ENCODE results near the gene USP6. TPM values are rescaled to one million over a fixed set of nuclear protein-coding genes. Genes with fewer than 3 reads are reported as not detected.

Gene USP6
- total RNA-seq, 1 donor from 2014 or later: 0.92 TPM

DNA sequence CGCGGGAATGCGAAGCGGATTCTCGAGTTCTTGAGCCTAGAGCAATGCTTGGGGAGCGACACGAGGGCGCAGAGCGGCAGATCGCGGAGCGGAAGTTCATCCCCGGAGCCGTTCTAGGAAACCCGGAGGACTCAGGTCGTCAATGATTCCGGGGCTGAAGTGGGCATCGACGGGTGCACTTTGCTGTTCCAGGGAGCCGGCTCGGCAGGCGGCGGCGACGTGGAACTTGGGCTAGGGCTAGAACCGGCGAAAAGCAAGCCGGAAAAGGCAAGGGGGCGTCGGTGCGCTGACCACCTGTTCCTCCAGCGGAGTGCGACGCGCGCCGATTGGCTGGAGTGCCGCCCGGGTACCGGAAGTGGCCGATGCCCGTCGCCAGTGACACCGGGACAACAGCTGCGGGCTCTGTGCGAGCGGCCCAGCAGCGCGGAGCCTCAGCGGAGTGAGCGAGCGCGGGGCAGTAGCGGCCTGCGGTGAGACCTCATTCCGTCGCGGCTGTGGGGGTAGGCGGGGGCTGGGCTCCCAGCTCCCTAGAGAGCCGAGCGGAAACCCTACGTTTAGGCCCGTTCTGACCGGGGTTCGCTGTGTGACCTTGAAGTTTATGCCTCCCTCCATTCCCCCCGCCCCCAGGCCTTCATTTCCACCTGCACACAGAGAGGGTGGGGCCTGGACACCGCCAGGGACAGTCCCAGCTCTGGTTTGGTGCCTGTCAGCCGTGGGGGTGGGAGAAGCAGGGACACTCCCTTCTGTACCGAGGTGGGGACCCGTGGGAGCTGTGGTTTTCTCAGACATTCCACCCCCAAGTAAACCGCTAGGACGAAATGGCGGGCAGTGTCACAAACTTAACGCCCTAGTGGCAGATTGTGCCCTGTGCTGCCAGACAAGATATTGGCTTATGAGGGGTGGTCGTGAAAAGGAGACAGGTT is 37.5 kb upstream of the USP6 start, which contains the start of gene ZFP3:
Gene ZFP3 (plus strand): TSS at position 362 of the 923 bp plus-strand sequence. CDS start 13,038 bp downstream, outside the sequence.
- H3K36me3 ChIP-seq (ENCODE audit: control insufficient read depth, insufficient read depth, low read length): no peaks in the 10 kb centered on the region
- DNase-seq (ENCODE audit: low read depth): peak; percentile 51
- no peaks in the 10 kb centered on the region for H3K27me3 ChIP-seq (ENCODE audit: control insufficient read depth, insufficient read depth, low read length)
- H3K4me3 ChIP-seq (ENCODE audit: low read depth, low read length): peak within 1 kb of the TSS; percentile 48
- TF ChIP-seq CTCF (IDR thresholded peaks at IDR 0.05; ENCODE audit: insufficient read depth, low read length, poor library complexity, severe bottlenecking): no peak

GRCh38 chr17:5080591-5080990 is 35.2 kb upstream of the USP6 start:
- Histone ChIP-seq H3K27me3 (ENCODE audit: control insufficient read depth, insufficient read depth, low read length) (no peaks in the 10 kb centered on the region), H3K4me3 (ENCODE audit: low read depth, low read length) (no peak overlapping the region), H3K36me3 (ENCODE audit: control insufficient read depth, insufficient read depth, low read length) (no peaks in the 10 kb centered on the region)
- no peak for DNase-seq (ENCODE audit: low read depth)
- TF ChIP-seq CTCF (IDR thresholded peaks at IDR 0.05; ENCODE audit: insufficient read depth, low read length, poor library complexity, severe bottlenecking): no peak

- DNase-seq (ENCODE audit: low read depth): no peak
- H3K4me3 ChIP-seq (ENCODE audit: low read depth, low read length): no peak overlapping the region
- no peaks in the 10 kb centered on the region for H3K36me3 ChIP-seq (ENCODE audit: control insufficient read depth, insufficient read depth, low read length)
- no peak for TF ChIP-seq CTCF (IDR thresholded peaks at IDR 0.05; ENCODE audit: insufficient read depth, low read length, poor library complexity, severe bottlenecking)
- H3K27me3 ChIP-seq (ENCODE audit: control insufficient read depth, insufficient read depth, low read length): peaks cover 6% of the 10 kb centered on the region
Observed at GRCh38 chr17:5092218-5093010, 23.4 kb upstream of the USP6 start.

DNA sequence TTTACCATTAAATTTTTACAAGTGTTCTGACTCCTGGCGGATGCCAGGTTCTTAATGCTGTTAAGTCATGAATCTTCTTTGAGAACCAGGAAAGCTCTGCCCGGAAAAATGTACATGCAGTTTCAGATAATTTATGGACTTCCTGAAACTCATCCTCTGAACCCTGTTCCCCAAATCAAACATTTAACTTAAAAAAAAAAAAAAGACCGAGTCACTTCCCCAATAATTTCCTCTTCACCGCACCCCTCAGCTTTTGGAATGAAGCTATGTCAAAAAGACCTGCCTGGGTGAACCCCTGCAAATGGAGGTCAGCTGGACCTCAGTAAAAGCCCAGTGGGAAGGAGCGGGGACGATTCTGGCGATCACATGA is 19.1 kb upstream of the USP6 start:
- no peak for TF ChIP-seq CTCF (IDR thresholded peaks at IDR 0.05; ENCODE audit: insufficient read depth, low read length, poor library complexity, severe bottlenecking)
- DNase-seq (ENCODE audit: low read depth): no peak
- H3K4me3 ChIP-seq (ENCODE audit: low read depth, low read length): no peak overlapping the region
- H3K36me3 ChIP-seq (ENCODE audit: control insufficient read depth, insufficient read depth, low read length): no peaks in the 10 kb centered on the region
- peaks cover 10% of the 10 kb centered on the region for H3K27me3 ChIP-seq (ENCODE audit: control insufficient read depth, insufficient read depth, low read length)

- no peak for TF ChIP-seq CTCF (IDR thresholded peaks at IDR 0.05; ENCODE audit: insufficient read depth, low read length, poor library complexity, severe bottlenecking)
- no peak overlapping the region for H3K4me3 ChIP-seq (ENCODE audit: low read depth, low read length)
- H3K27me3 ChIP-seq (ENCODE audit: control insufficient read depth, insufficient read depth, low read length): peaks cover 10% of the 10 kb centered on the region
- no peak for DNase-seq (ENCODE audit: low read depth)
- H3K36me3 ChIP-seq (ENCODE audit: control insufficient read depth, insufficient read depth, low read length): no peaks in the 10 kb centered on the region
Observed at GRCh38 chr17:5097101-5097834, 18.6 kb upstream of the USP6 start.

Data from kidney epithelial cell (primary cell).